ENCODE data around the gene AKR1B1.

DNA sequence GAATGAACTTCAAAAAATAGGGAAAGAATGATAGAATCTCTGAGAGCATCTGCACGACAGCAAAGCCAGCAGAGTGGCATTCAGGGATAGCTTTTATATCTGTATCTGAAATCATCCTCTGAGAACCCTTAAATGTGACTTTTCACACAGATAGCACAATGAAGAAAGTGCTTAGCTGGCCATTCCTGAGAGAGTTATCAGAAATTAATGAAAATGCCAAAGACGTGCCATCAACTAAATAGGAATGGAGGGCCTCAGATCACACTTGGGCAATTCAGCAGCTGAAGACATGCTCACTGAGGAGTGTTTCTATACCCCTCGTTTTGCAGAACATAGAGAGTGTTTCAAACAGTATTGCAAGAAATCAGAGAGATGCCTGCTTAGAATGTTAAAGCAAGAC lies 51.6 kb downstream of the AKR1B1 start:
- no peak for TF ChIP-seq NFATC4 (CRISPR knock-in tag; IDR thresholded peaks at IDR 0.05)
- no peak for TF ChIP-seq TP53 (CRISPR knock-in tag; IDR thresholded peaks at IDR 0.05)
- no peak for TF ChIP-seq ETV6 (CRISPR knock-in tag; IDR thresholded peaks at IDR 0.05)
- TF ChIP-seq, protein P1, sequence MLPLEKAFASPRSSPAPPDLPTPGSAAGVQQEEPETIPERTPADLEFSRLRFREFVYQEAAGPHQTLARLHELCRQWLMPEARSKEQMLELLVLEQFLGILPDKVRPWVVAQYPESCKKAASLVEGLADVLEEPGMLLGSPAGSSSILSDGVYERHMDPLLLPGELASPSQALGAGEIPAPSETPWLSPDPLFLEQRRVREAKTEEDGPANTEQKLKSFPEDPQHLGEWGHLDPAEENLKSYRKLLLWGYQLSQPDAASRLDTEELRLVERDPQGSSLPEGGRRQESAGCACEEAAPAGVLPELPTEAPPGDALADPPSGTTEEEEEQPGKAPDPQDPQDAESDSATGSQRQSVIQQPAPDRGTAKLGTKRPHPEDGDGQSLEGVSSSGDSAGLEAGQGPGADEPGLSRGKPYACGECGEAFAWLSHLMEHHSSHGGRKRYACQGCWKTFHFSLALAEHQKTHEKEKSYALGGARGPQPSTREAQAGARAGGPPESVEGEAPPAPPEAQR (CRISPR knock-in tag; IDR thresholded peaks at IDR 0.05) = no peak
- TF ChIP-seq, protein P2, sequence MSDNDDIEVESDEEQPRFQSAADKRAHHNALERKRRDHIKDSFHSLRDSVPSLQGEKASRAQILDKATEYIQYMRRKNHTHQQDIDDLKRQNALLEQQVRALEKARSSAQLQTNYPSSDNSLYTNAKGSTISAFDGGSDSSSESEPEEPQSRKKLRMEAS (CRISPR knock-in tag; IDR thresholded peaks at IDR 0.05) = no peak
- no peak for TF ChIP-seq SP1 (CRISPR knock-in tag; conservative IDR thresholded peaks at IDR 0.05)
- no peak for TF ChIP-seq TCF7 (CRISPR knock-in tag; IDR thresholded peaks at IDR 0.05; ENCODE audit: low read depth)
